PFSK-1 (cell line): ENCODE measurements around the gene MIB1.

Source experiments
- FOXP2 ChIP-seq: optimal IDR thresholded peaks from 2 replicates; pipeline ENCODE3; 2011; ENCODE audit warnings: borderline replicate concordance, control low read depth, inconsistent platforms; ENCODE audit not compliant: insufficient read depth; ENCODE audit errors: extremely low read length, extremely low read depth
- SIN3A ChIP-seq: IDR thresholded peaks from 2 replicates; pipeline ENCODE4 v1.6.1; 2012; ENCODE audit warnings: mild to moderate bottlenecking, low read length, moderate library complexity, borderline replicate concordance; ENCODE audit not compliant: insufficient read depth

DNA sequence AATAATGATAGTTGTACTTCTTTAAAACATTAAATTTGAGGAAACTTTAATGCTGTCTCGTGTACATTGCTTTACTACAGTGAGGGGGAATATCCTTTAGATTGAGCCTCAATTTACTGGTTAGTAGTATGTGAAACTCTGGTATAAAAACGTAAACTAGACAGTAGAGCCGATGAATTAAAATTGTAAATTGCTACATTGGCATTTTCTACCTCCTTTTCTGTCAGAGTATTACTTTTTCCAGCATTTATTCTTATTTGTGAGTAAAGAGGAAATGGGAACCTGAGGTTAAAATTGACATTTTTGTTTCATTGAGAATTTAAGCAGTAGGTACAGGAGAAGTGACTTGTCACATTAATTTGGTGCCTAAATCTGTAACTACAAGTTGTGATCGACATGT is 128.2 kb downstream of the MIB1 start:
- TF ChIP-seq FOXP2 (no peak), SIN3A (no peak)
